ENCODE results near the gene CNIH2. TPM values are rescaled to one million over a fixed set of nuclear protein-coding genes. Genes with fewer than 3 reads are reported as not detected.

The CNIH2 gene
- total and polyA plus RNA-seq, 2 of the 13 experiments (the other 11 are each of a cell fraction or from before 2014, with no cell fraction given): 0.60 to 0.69 TPM

- H3K4me1 ChIP-seq (ENCODE audit: insufficient read depth, low read length): peaks cover 39% of the 10 kb centered on the region
- no peak overlapping the region for H3K27ac ChIP-seq (ENCODE audit: extremely low read length, insufficient read depth, low read length)
- no peak for ATAC-seq
- intact Hi-C loops (cut with micrococcal nuclease; ENCODE audit: unreplicated experiment): no loop called here
- ChIA-PET POLR2A (interaction anchor here (0.6 to 2.4 kb wide), 2 partner anchors 9 to 34 kb away, joined by 5 to 15 read pairs; partner anchors contain the start of gene YIF1A), CTCF (ENCODE audit: low intra/inter-chr PET ratio, low total read pairs) (no interaction called here)
- H3K79me2 ChIP-seq (ENCODE audit: insufficient read depth, low read length): no peaks in the 10 kb centered on the region
- WGBS (ENCODE audit: low lambda C conversion rate): 44% methylated on average over 15 of the region's 15 CpGs
- H3K27me3 ChIP-seq (ENCODE audit: control insufficient read depth in 1 of 2, insufficient read depth in 2 of 2, low read length in 2 of 2): peaks cover 3 to 9% of the 10 kb centered on the region in 2 experiments; a peak in 3 of 5 replicates
- H4K20me1 ChIP-seq (ENCODE audit: insufficient read depth, low read length): peaks cover 6% of the 10 kb centered on the region
- FAIRE-seq: no peak
- H3K9me3 ChIP-seq (ENCODE audit: low read length): no peaks in the 10 kb centered on the region
- peaks cover 3 to 10% of the 10 kb centered on the region in 2 experiments; a peak in 4 of 5 replicates for H3K36me3 ChIP-seq (replicated peaks in 1 of 2; ENCODE audit: control insufficient read depth in 1 of 2, insufficient read depth in 2 of 2, low read length in 2 of 2)
- H3K9ac ChIP-seq (ENCODE audit: insufficient read depth, low read depth, low read length): no peak overlapping the region
- H3K4me3 ChIP-seq (replicated peaks in 1 of 3; ENCODE audit: insufficient read depth in 1 of 3, low read depth in 2 of 3, low read length in 3 of 3): no peak overlapping the region
- in situ Hi-C loops (cut with HindIII; ENCODE audit: extremely low pct_ligation_motif_present, low pct_unique_long_range_greater_than_20kb): no loop called here
- DNase-seq (ENCODE audit: low spot score): no peak
- TF ChIP-seq NBN (conservative IDR thresholded peaks at IDR 0.05) (no peak), SOX6 (IDR thresholded peaks at IDR 0.05) (no peak), SOX6 (CRISPR knock-in tag; IDR thresholded peaks at IDR 0.05) (no peak), ZNF180 (CRISPR knock-in tag; IDR thresholded peaks at IDR 0.05; ENCODE audit: borderline replicate concordance, low read depth) (no peak), ZNF350 (CRISPR knock-in tag; IDR thresholded peaks at IDR 0.05; ENCODE audit: borderline replicate concordance, low read depth) (no peak), ZBTB14 (CRISPR knock-in tag; IDR thresholded peaks at IDR 0.05) (no peak), ZNF891 (CRISPR knock-in tag; IDR thresholded peaks at IDR 0.05) (no peak), HMG20B (CRISPR knock-in tag; conservative IDR thresholded peaks at IDR 0.05) (no peak), RNF2 (conservative IDR thresholded peaks at IDR 0.05; ENCODE audit: low read depth) (no peak), YEATS4 (CRISPR knock-in tag; IDR thresholded peaks at IDR 0.05; ENCODE audit: borderline replicate concordance) (no peak), CBFB (CRISPR knock-in tag; IDR thresholded peaks at IDR 0.05) (no peak), SMARCC2 (IDR thresholded peaks at IDR 0.05) (no peak)
- no peak overlapping the region for H3K4me2 ChIP-seq (ENCODE audit: low read depth, low read length)
- no peak overlapping the region for H2AFZ ChIP-seq (ENCODE audit: low read length)
- BruUV-seq (replicated peaks): no TSS peak
Measured at GRCh38 chr11:66279092-66279734, 1.2 kb downstream of the CNIH2 start.

Measured in HepG2 (cell line).